Naive thymus-derived CD4-positive, alpha-beta T cell (primary cell): ENCODE measurements around the gene LECT2. TPM values are rescaled to one million over a fixed set of nuclear protein-coding genes. Genes with fewer than 3 reads are reported as not detected.

Source experiments
- ATAC-seq: fragments of 150-1000 bp; cut with Tn5 transposase; 2 replicates; pipeline ENCODE4 v1.10.0; 2021; ENCODE audit warnings: mild to moderate bottlenecking, moderate library complexity
- CTCF ChIA-PET: fragments of 350-600 bp; sonication (Branson Sonifier 250); formaldehyde crosslinking; loops from one replicate; lab custom pipeline; 2021; ENCODE audit warnings: antibody characterized with exemption; lab: Charles Lee
- POLR2A ChIA-PET: fragments of 350-600 bp; sonication (Branson Sonifier 250); formaldehyde crosslinking; loops from one replicate; lab custom pipeline; 2021; ENCODE audit warnings: antibody characterized with exemption, inconsistent platforms; lab: Charles Lee
- DNase-seq, 9 donors: peaks; one replicate each; pipeline versions ENCODE4 v3.0.0 to v3.0.0-alpha.2; 2020 to 2022; ENCODE audit warnings: mixed read lengths in 1 of 9
- H3K27ac ChIP-seq: one replicate; pipeline ENCODE4 v1.7.0; 2013; ENCODE audit warnings: mild to moderate bottlenecking, low read depth, low read length, moderate library complexity
- H3K27me3 ChIP-seq, 2 donors: one replicate each; pipeline ENCODE4 v1.7.0; 2013; ENCODE audit warnings: low read length in 2 of 2, mild to moderate bottlenecking in 2 of 2, moderate library complexity in 2 of 2; ENCODE audit not compliant: control insufficient read depth in 2 of 2, insufficient read depth in 2 of 2
- H3K36me3 ChIP-seq, 3 experiments: 1 replicate in 2 of 3; 2 replicates in 1 of 3; pipeline ENCODE4 v1.7.0; 2013; ENCODE audit warnings: low read length in 3 of 3, mild to moderate bottlenecking in 3 of 3, moderate library complexity in 1 of 3; ENCODE audit not compliant: insufficient read depth in 3 of 3, control insufficient read depth in 2 of 3
- H3K4me1 ChIP-seq, 2 donors: one replicate each; pipeline ENCODE4 v1.7.0; 2013; ENCODE audit warnings: low read length in 2 of 2, mild to moderate bottlenecking in 2 of 2, moderate library complexity in 1 of 2; ENCODE audit not compliant: control insufficient read depth in 2 of 2, insufficient read depth in 2 of 2
- H3K4me3 ChIP-seq: 2 replicates; pipeline ENCODE4 v1.7.0; 2013; ENCODE audit warnings: mild to moderate bottlenecking, low read length
- H3K9me3 ChIP-seq, 3 experiments: 1 replicate in 2 of 3; 2 replicates in 1 of 3; pipeline ENCODE4 v1.7.0; 2013; ENCODE audit warnings: low read length in 3 of 3; ENCODE audit not compliant: control insufficient read depth in 2 of 3
- H3K27ac Mint-ChIP-seq, 9 donors: one replicate each; pipeline ENCODE4 v1.8.0; 2020 to 2022; ENCODE audit warnings: mixed read lengths in 9 of 9, mild to moderate bottlenecking in 8 of 9, moderate library complexity in 5 of 9, inconsistent platforms in 2 of 9
- H3K27me3 Mint-ChIP-seq, 5 donors: one replicate each; pipeline ENCODE4 v1.8.0; 2021 to 2022; ENCODE audit warnings: mixed read lengths in 5 of 5, mild to moderate bottlenecking in 1 of 5
- H3K36me3 Mint-ChIP-seq, 5 donors: one replicate each; pipeline ENCODE4 v1.8.0; 2020 to 2022; ENCODE audit warnings: mixed read lengths in 5 of 5, mild to moderate bottlenecking in 3 of 5, inconsistent platforms in 1 of 5
- H3K4me1 Mint-ChIP-seq, 7 donors: one replicate each; pipeline ENCODE4 v1.8.0; 2020 to 2022; ENCODE audit warnings: mixed read lengths in 7 of 7, mild to moderate bottlenecking in 3 of 7, inconsistent platforms in 1 of 7
- H3K4me3 Mint-ChIP-seq, 10 donors: one replicate each; pipeline ENCODE4 v1.8.0; 2020 to 2022; ENCODE audit warnings: mild to moderate bottlenecking in 10 of 10, mixed read lengths in 10 of 10, moderate library complexity in 6 of 10, inconsistent platforms in 2 of 10
- H3K9me3 Mint-ChIP-seq, 11 donors: one replicate each; pipeline ENCODE4 v1.8.0; 2020 to 2022; ENCODE audit warnings: mixed read lengths in 11 of 11, mild to moderate bottlenecking in 4 of 11, inconsistent platforms in 1 of 11, moderate library complexity in 1 of 11
- intact Hi-C, 2 donors: fragments of 100-400 bp; cut with micrococcal nuclease; formaldehyde crosslinking; loops; one replicate each; pipeline ENCODE4 v1.15.1; 2023
- polyA plus RNA-seq, 2 donors: library from polyadenylated mRNA; unstranded; fragments of 300-500 nt; fragmentation: Illumina TruSeq; gene quantifications; one replicate each; pipeline ENCODE4 v1.2.3, GENCODE V29; 2021
- total RNA-seq, 6 experiments: library from RNA in 5 of 6; stranded (reverse) in 5 of 6; gene quantifications; 1 replicate in 5 of 6; 2 replicates in 1 of 6; pipeline ENCODE4 v1.2.3 and lab custom pipeline; 2021 to 2026

LECT2 gene
- total and polyA plus RNA-seq, 7 experiments from 2014 or later = not detected

DNA sequence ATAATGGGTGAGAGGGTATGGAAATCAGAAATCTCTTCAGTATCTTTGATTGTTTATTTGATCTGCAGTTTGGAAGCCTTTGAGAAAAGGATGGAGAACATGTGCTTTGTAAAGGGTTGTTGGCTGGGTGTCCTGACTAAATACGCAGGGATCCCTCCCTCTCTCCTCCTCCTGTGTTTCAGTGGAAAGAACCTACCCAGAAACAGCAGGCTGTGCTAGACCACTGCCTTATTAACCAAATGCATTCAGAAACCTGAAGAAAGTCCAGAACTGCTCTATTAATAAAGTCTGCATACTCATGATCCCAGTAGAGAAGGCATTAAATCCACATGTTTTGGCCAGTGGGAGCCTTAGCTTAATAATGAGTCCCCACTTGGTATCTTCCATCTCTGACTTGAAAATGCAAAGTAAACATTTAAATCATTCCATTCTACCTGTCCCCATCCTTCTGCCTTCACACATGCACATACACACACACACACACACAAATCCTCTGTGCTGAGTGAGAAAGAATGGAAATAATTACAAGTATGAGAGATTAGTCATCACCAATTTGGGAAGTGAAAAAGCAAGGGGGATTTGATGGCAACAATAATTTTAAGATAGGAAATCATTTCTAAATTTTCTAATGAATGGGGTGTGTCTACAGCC lies 10.0 kb upstream of the LECT2 start:
- intact Hi-C loops = no loop called here
- Histone ChIP-seq H3K36me3 (no peaks in the 10 kb centered on the region), H3K27me3 (no peaks in the 10 kb centered on the region), H3K4me1 (no peaks in the 10 kb centered on the region), H3K4me3 (no peak overlapping the region), H3K27ac (no peak overlapping the region), H3K9me3 (no peaks in the 10 kb centered on the region)
- Mint-ChIP-seq H3K4me1 (no peaks in the 10 kb centered on the region), H3K4me3 (no peak overlapping the region), H3K27me3 (peaks cover 0 to 20% (median 13%) of the 10 kb centered on the region in 5 donors), H3K36me3 (no peaks in the 10 kb centered on the region), H3K27ac (no peak overlapping the region), H3K9me3 (peaks cover 0 to 12% (median 4%) of the 10 kb centered on the region in 11 donors)
- POLR2A ChIA-PET = no interaction called here
- ATAC-seq (no peak), DNase-seq (no peak)
- CTCF ChIA-PET = no interaction called here

DNA sequence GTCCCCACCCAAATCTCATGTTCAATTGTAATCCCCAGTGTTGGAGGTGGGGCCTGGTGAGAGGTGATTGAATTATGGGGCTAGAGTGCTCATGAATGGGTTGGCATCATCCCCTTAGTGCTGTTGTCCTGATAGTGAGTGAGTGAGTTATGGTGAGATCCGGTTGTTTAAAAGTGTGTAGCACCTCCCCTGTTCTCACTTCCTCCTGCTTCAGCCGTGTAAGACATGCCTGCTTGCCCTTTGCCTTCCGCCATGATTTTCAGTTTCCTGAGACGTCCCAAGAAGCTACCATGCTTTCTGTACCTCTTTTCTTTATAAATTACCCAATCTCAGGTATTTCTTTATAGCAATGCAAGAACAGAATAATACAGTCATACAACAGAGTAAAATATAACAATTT lies 742 bp upstream of the LECT2 start:
- no peak overlapping the region for H3K4me3 Mint-ChIP-seq
- no peaks in the 10 kb centered on the region for H3K9me3 Mint-ChIP-seq
- intact Hi-C loops = no loop called here
- H3K36me3 Mint-ChIP-seq = no peaks in the 10 kb centered on the region
- Histone ChIP-seq H3K27me3 (no peaks in the 10 kb centered on the region), H3K9me3 (no peaks in the 10 kb centered on the region), H3K4me3 (no peak overlapping the region), H3K36me3 (no peaks in the 10 kb centered on the region), H3K27ac (no peak overlapping the region), H3K4me1 (no peaks in the 10 kb centered on the region)
- no peak for ATAC-seq
- ChIA-PET POLR2A (no interaction called here), CTCF (no interaction called here)
- H3K4me1 Mint-ChIP-seq = no peaks in the 10 kb centered on the region
- H3K27me3 Mint-ChIP-seq = peaks cover 6 to 38% (median 20%) of the 10 kb centered on the region in 5 donors
- H3K27ac Mint-ChIP-seq = no peak overlapping the region
- DNase-seq = no peak

- ATAC-seq (no peak), DNase-seq (no peak)
- Mint-ChIP-seq H3K4me3 (no peak overlapping the region), H3K27ac (no peak overlapping the region), H3K36me3 (no peaks in the 10 kb centered on the region), H3K4me1 (no peaks in the 10 kb centered on the region), H3K9me3 (no peaks in the 10 kb centered on the region), H3K27me3 (peaks cover 7 to 40% (median 26%) of the 10 kb centered on the region in 5 donors)
- POLR2A ChIA-PET = no interaction called here
- intact Hi-C loops = no loop called here
- no peaks in the 10 kb centered on the region for H3K36me3 ChIP-seq
- no peak overlapping the region for H3K27ac ChIP-seq
- no peaks in the 10 kb centered on the region for H3K27me3 ChIP-seq
- CTCF ChIA-PET = no interaction called here
- no peak overlapping the region for H3K4me3 ChIP-seq
- no peaks in the 10 kb centered on the region for H3K9me3 ChIP-seq
- no peaks in the 10 kb centered on the region for H3K4me1 ChIP-seq
Measured at GRCh38 chr5:135953850-135954249, 933 bp downstream of the LECT2 start.

DNA sequence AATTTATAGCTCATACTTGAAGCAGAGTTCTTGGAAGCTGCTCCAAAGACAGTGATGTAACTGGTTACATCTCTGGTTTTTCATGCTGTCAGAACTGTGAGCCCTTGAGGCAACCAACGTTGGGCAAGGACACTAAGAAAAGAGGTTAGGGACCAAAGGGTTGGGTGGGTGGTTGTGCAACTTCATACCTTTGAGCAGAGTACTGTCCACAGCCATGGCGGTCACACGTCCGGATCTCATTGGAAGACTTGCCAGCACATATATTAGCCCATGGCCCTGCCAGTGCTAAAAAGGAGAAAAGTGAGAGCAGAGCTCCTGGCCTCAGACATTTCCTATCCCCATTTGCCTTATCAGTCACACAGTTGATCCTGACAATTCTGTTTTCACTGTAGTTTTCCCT lies 2.1 kb downstream of the LECT2 start:
- H3K27ac Mint-ChIP-seq = no peak overlapping the region
- H3K36me3 ChIP-seq = no peaks in the 10 kb centered on the region
- H3K4me1 ChIP-seq = no peaks in the 10 kb centered on the region
- no peak overlapping the region for H3K4me3 Mint-ChIP-seq
- H3K9me3 ChIP-seq = no peaks in the 10 kb centered on the region
- ATAC-seq = no peak
- no peaks in the 10 kb centered on the region for H3K27me3 ChIP-seq
- no peaks in the 10 kb centered on the region for H3K9me3 Mint-ChIP-seq
- intact Hi-C loops = no loop called here
- DNase-seq = no peak
- ChIA-PET POLR2A (no interaction called here), CTCF (no interaction called here)
- no peak overlapping the region for H3K4me3 ChIP-seq
- peaks cover 0 to 31% (median 24%) of the 10 kb centered on the region in 5 donors for H3K27me3 Mint-ChIP-seq
- H3K27ac ChIP-seq = no peak overlapping the region
- no peaks in the 10 kb centered on the region for H3K4me1 Mint-ChIP-seq
- H3K36me3 Mint-ChIP-seq = no peaks in the 10 kb centered on the region

GRCh38 chr5:135951807-135952206 lies 3.0 kb downstream of the LECT2 start:
- Histone ChIP-seq H3K9me3 (no peaks in the 10 kb centered on the region), H3K4me3 (no peak overlapping the region), H3K27me3 (no peaks in the 10 kb centered on the region), H3K27ac (no peak overlapping the region), H3K4me1 (no peaks in the 10 kb centered on the region), H3K36me3 (no peaks in the 10 kb centered on the region)
- ATAC-seq (no peak), DNase-seq (no peak)
- intact Hi-C loops = no loop called here
- Mint-ChIP-seq H3K36me3 (no peaks in the 10 kb centered on the region), H3K27me3 (peaks cover 0 to 30% (median 24%) of the 10 kb centered on the region in 5 donors), H3K4me3 (no peak overlapping the region), H3K27ac (no peak overlapping the region), H3K4me1 (no peaks in the 10 kb centered on the region), H3K9me3 (peaks cover 0 to 2% (median 0%) of the 10 kb centered on the region in 11 donors)
- POLR2A ChIA-PET = no interaction called here
- CTCF ChIA-PET = no interaction called here

GRCh38 chr5:135951257-135951656 lies 3.5 kb downstream of the LECT2 start:
- Histone ChIP-seq H3K27ac (no peak overlapping the region), H3K4me3 (no peak overlapping the region), H3K9me3 (no peaks in the 10 kb centered on the region), H3K27me3 (no peaks in the 10 kb centered on the region), H3K4me1 (no peaks in the 10 kb centered on the region), H3K36me3 (no peaks in the 10 kb centered on the region)
- Mint-ChIP-seq H3K36me3 (no peaks in the 10 kb centered on the region), H3K4me1 (no peaks in the 10 kb centered on the region), H3K27ac (no peak overlapping the region), H3K27me3 (peaks cover 0 to 28% (median 24%) of the 10 kb centered on the region in 5 donors), H3K9me3 (peaks cover 0 to 2% (median 0%) of the 10 kb centered on the region in 11 donors), H3K4me3 (no peak overlapping the region)
- intact Hi-C loops = no loop called here
- ChIA-PET CTCF (no interaction called here), POLR2A (no interaction called here)
- no peak for DNase-seq
- no peak for ATAC-seq

DNA sequence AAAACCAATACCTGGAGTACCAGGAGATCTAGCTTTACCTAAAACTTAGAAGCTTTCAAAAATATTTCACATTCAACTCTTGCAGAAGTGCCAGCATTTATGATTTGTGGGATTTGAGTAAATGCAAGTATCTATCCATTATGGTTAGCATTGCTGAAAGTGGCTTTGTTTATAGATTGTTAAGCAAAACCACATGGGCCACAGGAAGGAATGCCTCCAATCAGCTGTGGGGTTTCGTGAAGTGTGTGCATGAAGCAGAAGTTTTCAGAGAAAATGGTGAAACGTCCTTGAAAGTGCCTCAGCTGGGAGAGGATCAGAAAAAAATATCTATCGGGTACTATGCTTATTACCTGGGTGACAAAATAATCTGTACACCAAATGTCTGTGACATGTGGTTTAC lies 4.2 kb downstream of the LECT2 start:
- Mint-ChIP-seq H3K27ac (no peak overlapping the region), H3K36me3 (no peaks in the 10 kb centered on the region), H3K9me3 (peaks cover 0 to 2% (median 0%) of the 10 kb centered on the region in 11 donors), H3K4me1 (no peaks in the 10 kb centered on the region), H3K4me3 (no peak overlapping the region), H3K27me3 (peaks cover 0 to 26% (median 22%) of the 10 kb centered on the region in 5 donors)
- Histone ChIP-seq H3K27me3 (no peaks in the 10 kb centered on the region), H3K9me3 (no peaks in the 10 kb centered on the region), H3K27ac (no peak overlapping the region), H3K36me3 (no peaks in the 10 kb centered on the region), H3K4me1 (no peaks in the 10 kb centered on the region), H3K4me3 (no peak overlapping the region)
- intact Hi-C loops = no loop called here
- no peak for DNase-seq
- no peak for ATAC-seq
- ChIA-PET CTCF (no interaction called here), POLR2A (interaction anchor here (0.6 kb wide), 1 partner anchor 153 kb away, joined by 3 read pairs; no protein-coding TSS in a partner anchor)
